ENCODE data around the gene LAG3. TPM values are rescaled to one million over a fixed set of nuclear protein-coding genes. Genes with fewer than 3 reads are reported as not detected.

Gene LAG3
- polyA plus RNA-seq, 1 of the 3 experiments (the other 2 are of a cell fraction) = 0.72 TPM

GRCh38 chr12:6752167-6752920, 20.0 kb upstream of the LAG3 start:
- peak overlapping the region; percentile 84 to 91 for H3K4me3 ChIP-seq (ENCODE audit: low read depth in 2 of 2, low read length in 1 of 2)
- POLR2A ChIA-PET = interaction anchor here (0.6 to 4.8 kb wide), 17 partner anchors 15 to 192 kb away, joined by 3 to 89 read pairs (median 9); partner anchors contain the start of genes C12orf57, COPS7A, GPR162 and P3H3
- H3F3A ChIP-seq (replicated peaks; ENCODE audit: insufficient read depth) = peaks cover 12% of the 10 kb centered on the region
- CTCF ChIA-PET = interaction anchor here (0.7 to 12.7 kb wide), 36 partner anchors 10 to 186 kb away, joined by 3 to 343 read pairs (median 11); partner anchors contain the start of genes CD4, CDCA3, COPS7A and GPR162
- H4K20me1 ChIP-seq (ENCODE audit: insufficient read depth) = peaks cover 12% of the 10 kb centered on the region
- peak overlapping the region; percentile 97 to 98 for H3K27ac ChIP-seq (ENCODE audit: low read depth in 2 of 2, low read length in 1 of 2)
- peak; percentile 82 for DNase-seq
- no peaks in the 10 kb centered on the region for H3K9me2 ChIP-seq
- peak overlapping the region; percentile 98 for H3K9ac ChIP-seq
- H3K9me3 ChIP-seq = no peaks in the 10 kb centered on the region
- peak overlapping the region; percentile 63; the same call in 1 of the 2 replicates for H2AFZ ChIP-seq (ENCODE audit: low read depth)
- H3K4me1 ChIP-seq (ENCODE audit: control insufficient read depth in 1 of 2, insufficient read depth in 2 of 2, low read depth in 1 of 2, low read length in 1 of 2) = peaks cover 14 to 18% of the 10 kb centered on the region in 2 experiments
- peak overlapping the region; percentile 86 for H3K4me2 ChIP-seq
- H3K36me3 ChIP-seq (replicated peaks in 1 of 2; ENCODE audit: control insufficient read depth in 1 of 2, insufficient read depth in 2 of 2, low read length in 1 of 2) = peaks cover 38 to 43% of the 10 kb centered on the region in 2 experiments
- no peaks in the 10 kb centered on the region for H3K27me3 ChIP-seq (ENCODE audit: insufficient read depth)
- H3K79me2 ChIP-seq (ENCODE audit: insufficient read depth) = peaks cover 34% of the 10 kb centered on the region
- 1% methylated on average over 13 of the region's 24 CpGs for WGBS (ENCODE audit: low lambda C conversion rate)
- TF ChIP-seq SIN3A (IDR thresholded peaks at IDR 0.05; ENCODE audit: borderline replicate concordance, low read depth, low read length) (no peak), NFIC (IDR thresholded peaks at IDR 0.05; ENCODE audit: borderline replicate concordance) (no peak), FOSL2 (IDR thresholded peaks at IDR 0.05; ENCODE audit: borderline replicate concordance, low read depth) (no peak), PBX3 (IDR thresholded peaks at IDR 0.05) (no peak), IRF3 (IDR thresholded peaks at IDR 0.05; ENCODE audit: low read depth, low read length) (no peak), NRF1 (IDR thresholded peaks at IDR 0.05; ENCODE audit: low read depth, low read length) (no peak), CTCF (IDR thresholded peaks at IDR 0.05) (peak; percentile 61), REST (IDR thresholded peaks at IDR 0.05; ENCODE audit: low read depth, low read length) (no peak), RXRA (IDR thresholded peaks at IDR 0.05; ENCODE audit: borderline replicate concordance, low read depth) (no peak), JUND (IDR thresholded peaks at IDR 0.05) (no peak), POLR2AphosphoS5 (IDR thresholded peaks at IDR 0.05; ENCODE audit: low read depth, low read length) (no peak), YY1 (IDR thresholded peaks at IDR 0.05; ENCODE audit: low read depth) (no peak), TAF1 (IDR thresholded peaks at IDR 0.05; ENCODE audit: borderline replicate concordance, low read depth, low read length) (no peak), RAD21 (IDR thresholded peaks at IDR 0.05; ENCODE audit: low read length) (peak; percentile 38; the same call in 1 of the 2 replicates), MAX (IDR thresholded peaks at IDR 0.05; ENCODE audit: low read depth) (no peak), TCF12 (IDR thresholded peaks at IDR 0.05) (no peak), USF1 (IDR thresholded peaks at IDR 0.05; ENCODE audit: borderline replicate concordance, low read depth) (no peak), RCOR1 (IDR thresholded peaks at IDR 0.05; ENCODE audit: low read length) (no peak), GABPA (IDR thresholded peaks at IDR 0.05; ENCODE audit: low read depth) (no peak), ELF1 (IDR thresholded peaks at IDR 0.05) (no peak), FOXJ3 (CRISPR knock-in tag; IDR thresholded peaks at IDR 0.05) (no peak), ZBTB33 (IDR thresholded peaks at IDR 0.05; ENCODE audit: borderline replicate concordance, low read depth) (no peak)
